Measurements from ENCODE around the gene NRIP1. TPM values are rescaled to one million over a fixed set of nuclear protein-coding genes. Genes with fewer than 3 reads are reported as not detected.

The NRIP1 gene
- total RNA-seq, 2 experiments from 2014 or later: 18.9 to 20.1 TPM

DNA sequence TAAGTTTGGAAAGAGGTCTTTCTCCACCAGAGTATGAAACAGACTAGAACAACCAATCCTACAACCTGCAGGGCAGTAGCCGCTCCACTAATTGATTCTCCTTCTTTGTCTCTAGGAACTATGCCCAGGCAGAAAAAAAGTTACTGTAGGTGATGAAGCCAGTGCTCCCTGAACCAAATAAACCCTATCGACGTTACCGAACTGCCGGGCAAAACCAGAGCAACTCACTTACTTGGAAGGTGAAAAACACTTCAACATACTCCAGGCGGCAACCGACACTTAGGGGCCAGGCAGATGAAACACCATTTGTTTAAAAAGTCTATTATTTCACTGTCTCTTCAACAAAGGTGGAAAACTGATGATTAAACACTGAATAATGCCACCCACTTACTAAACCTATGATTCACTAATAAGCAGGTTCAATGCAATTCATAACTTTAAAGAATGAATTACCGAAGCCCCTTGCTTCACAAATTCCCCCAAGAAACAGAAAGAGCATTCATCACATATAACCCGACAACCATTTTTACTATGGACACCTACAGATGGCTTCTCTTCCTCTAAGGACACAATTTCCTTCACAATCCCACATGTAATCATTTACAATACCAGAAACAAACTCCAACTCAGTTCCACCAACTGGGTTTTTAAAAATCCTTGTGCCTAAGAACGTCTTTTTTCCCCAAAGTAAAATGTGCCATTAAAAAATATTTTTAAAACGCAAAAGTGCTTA is 1.6 kb downstream of the NRIP1 start:
- H3K4me1 Mint-ChIP-seq (ENCODE audit: low read depth): peaks cover 51% of the 10 kb centered on the region
- H3K4me3 Mint-ChIP-seq: peak overlapping the region; percentile 85
- POLR2A ChIA-PET: no interaction called here
- ATAC-seq (no peak), DNase-seq (peak; percentile 39)
- H3K36me3 Mint-ChIP-seq (ENCODE audit: low read depth): no peaks in the 10 kb centered on the region
- H3K27me3 Mint-ChIP-seq (ENCODE audit: low read depth): peaks cover 7% of the 10 kb centered on the region
- CTCF ChIA-PET: interaction anchor here (0.8 kb wide), 1 partner anchor 57 kb away, joined by 3 read pairs; no protein-coding TSS in a partner anchor
- no peaks in the 10 kb centered on the region for H3K9me3 Mint-ChIP-seq (ENCODE audit: insufficient read depth)
- peak overlapping the region; percentile 91 for H3K27ac Mint-ChIP-seq

DNA sequence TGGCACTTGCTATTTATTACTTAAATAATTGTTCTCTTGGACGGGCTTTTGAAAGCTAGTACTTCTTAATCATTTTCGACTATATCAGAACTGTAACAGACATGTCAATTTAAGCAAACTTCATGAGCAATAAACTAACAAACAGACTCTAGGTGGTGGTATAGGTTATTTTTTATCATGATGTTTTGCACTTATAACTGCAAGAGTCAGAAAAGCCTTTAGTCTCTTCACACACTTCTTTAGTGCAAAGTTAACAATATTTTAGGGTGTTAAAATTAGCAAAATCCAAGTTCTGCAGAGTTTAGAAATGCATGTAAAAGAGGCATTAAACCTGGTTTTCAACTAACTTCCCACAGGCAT is 2.2 kb downstream of the NRIP1 start:
- no peaks in the 10 kb centered on the region for H3K9me3 Mint-ChIP-seq (ENCODE audit: insufficient read depth)
- peak overlapping the region; percentile 91 for H3K27ac Mint-ChIP-seq
- H3K27me3 Mint-ChIP-seq (ENCODE audit: low read depth): peaks cover 3% of the 10 kb centered on the region
- DNase-seq: no peak
- H3K36me3 Mint-ChIP-seq (ENCODE audit: low read depth): no peaks in the 10 kb centered on the region
- POLR2A ChIA-PET: no interaction called here
- CTCF ChIA-PET: interaction anchor here (0.8 kb wide), 1 partner anchor 56 kb away, joined by 3 read pairs; no protein-coding TSS in a partner anchor
- peaks cover 57% of the 10 kb centered on the region for H3K4me1 Mint-ChIP-seq (ENCODE audit: low read depth)
- ATAC-seq: no peak
- H3K4me3 Mint-ChIP-seq: peak overlapping the region; percentile 85

DNA sequence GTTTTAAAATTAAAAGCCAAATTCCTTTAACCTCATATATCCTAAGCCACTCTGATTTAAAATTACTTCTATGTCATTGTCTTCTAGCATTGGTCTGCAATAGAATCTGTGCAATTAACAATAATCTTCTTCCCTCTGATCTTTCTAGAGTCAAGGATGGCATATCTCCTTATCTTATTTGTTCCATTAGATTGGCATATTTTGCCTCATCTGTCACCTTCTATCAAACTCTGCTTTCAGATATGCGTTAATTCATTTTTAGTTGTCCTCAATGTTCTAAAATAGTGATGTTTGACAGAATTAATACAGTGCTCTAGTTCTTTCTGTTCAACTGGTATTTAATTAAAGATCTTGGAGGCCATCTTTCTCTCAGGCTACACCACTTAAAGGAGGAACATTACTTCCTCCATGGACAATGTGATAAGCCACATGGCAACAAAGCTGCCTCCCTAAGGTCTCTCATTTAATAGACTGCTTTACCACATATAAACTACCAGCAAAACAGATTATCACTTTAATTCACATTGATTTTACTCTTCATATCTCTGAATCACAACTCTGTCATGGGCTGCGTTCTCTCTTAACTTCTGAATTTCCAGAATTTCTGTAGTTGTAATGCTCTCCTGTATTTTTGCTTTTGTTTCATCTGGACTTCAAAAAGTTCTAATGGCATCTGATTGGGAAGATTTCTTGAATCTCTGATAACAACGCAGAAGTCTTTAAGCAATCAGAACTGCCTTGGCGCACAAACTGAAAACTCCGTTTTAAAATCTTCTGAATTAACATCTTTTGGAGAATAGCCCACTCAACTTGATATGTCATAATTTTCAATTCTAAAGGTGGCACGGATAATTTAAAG is 2.8 kb downstream of the NRIP1 start:
- ChIA-PET CTCF (interaction anchor here (0.8 kb wide), 1 partner anchor 55 kb away, joined by 3 read pairs; no protein-coding TSS in a partner anchor), POLR2A (no interaction called here)
- Mint-ChIP-seq H3K4me3 (peak overlapping the region; percentile 85), H3K36me3 (ENCODE audit: low read depth) (no peaks in the 10 kb centered on the region), H3K4me1 (ENCODE audit: low read depth) (peaks cover 63% of the 10 kb centered on the region), H3K9me3 (ENCODE audit: insufficient read depth) (no peaks in the 10 kb centered on the region), H3K27me3 (ENCODE audit: low read depth) (peaks cover under 1% of the 10 kb centered on the region), H3K27ac (peak overlapping the region; percentile 17)
- DNase-seq (no peak), ATAC-seq (no peak)

DNA sequence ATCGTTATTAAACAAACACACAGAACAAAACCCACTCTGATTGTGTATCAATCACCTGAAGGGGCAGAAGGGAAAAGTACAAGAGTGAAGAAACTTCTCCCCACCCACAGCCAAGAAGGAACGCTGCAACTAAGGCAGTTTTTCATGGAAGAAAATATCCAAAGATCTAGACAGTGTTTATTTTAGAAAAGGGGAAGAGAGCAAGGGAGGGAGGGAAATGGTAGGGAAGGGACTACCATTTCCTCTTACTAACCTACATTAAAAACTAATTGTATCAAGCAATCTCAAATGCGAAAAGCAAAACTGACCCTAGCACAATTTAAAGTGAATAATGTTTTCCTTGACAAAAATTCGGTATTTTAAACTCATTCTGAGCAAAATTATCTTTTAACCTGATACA is 3.5 kb downstream of the NRIP1 start:
- no peaks in the 10 kb centered on the region for H3K27me3 Mint-ChIP-seq (ENCODE audit: low read depth)
- peaks cover 67% of the 10 kb centered on the region for H3K4me1 Mint-ChIP-seq (ENCODE audit: low read depth)
- H3K9me3 Mint-ChIP-seq (ENCODE audit: insufficient read depth): no peaks in the 10 kb centered on the region
- ChIA-PET CTCF (no interaction called here), POLR2A (no interaction called here)
- DNase-seq (no peak), ATAC-seq (no peak)
- H3K27ac Mint-ChIP-seq: no peak overlapping the region
- H3K36me3 Mint-ChIP-seq (ENCODE audit: low read depth): no peaks in the 10 kb centered on the region
- no peak overlapping the region for H3K4me3 Mint-ChIP-seq

DNA sequence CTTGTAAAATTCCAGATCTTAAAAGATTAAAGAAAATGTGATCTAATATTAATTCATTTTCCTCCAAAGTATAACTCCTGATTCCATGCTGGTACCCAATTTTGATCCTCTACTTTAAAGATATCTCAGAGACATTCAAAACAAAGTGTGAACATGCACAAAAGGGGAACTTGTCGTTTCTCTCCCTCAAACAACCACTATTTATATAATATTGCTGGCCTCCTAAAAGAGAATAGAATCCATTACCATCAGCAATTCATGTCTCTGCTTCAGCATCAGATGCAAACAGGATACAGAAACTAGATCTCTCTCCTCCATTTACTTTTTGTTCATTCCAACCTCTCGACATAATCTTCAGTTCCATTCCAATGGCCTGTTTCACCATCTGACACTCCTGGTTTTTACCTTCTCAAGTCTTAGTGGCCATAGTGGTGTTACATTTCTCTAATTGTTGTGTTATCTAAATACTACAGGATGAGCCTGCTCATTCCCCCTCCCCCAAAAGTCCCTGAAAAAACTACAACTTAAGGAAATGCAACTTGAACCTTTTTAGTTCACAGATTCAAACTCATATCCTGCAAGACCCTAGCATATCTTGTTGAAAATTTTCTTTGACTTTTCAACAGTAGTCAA is 4.1 kb downstream of the NRIP1 start:
- no peaks in the 10 kb centered on the region for H3K36me3 Mint-ChIP-seq (ENCODE audit: low read depth)
- H3K9me3 Mint-ChIP-seq (ENCODE audit: insufficient read depth): no peaks in the 10 kb centered on the region
- no peaks in the 10 kb centered on the region for H3K27me3 Mint-ChIP-seq (ENCODE audit: low read depth)
- ATAC-seq (no peak), DNase-seq (no peak)
- H3K27ac Mint-ChIP-seq: no peak overlapping the region
- ChIA-PET CTCF (no interaction called here), POLR2A (no interaction called here)
- H3K4me3 Mint-ChIP-seq: no peak overlapping the region
- peaks cover 71% of the 10 kb centered on the region for H3K4me1 Mint-ChIP-seq (ENCODE audit: low read depth)

DNA sequence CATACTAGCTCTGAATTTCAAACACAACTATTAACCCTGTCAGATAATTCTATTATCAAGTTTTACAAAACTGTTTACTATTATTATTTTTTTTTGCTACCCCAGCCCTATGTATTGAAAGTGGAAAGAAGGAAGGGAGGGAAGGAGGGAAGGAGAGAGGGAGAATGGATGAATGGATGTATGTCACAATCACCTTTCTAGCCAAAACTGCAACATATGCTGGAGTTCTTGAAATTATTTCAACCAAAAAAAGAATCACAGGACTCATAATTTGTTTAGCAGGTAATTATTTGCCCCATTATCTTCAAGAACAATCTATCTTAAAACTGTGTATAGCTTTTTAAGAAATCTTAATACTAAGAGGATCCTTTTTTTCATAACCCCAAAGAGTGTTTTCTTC is 5.4 kb downstream of the NRIP1 start:
- ChIA-PET POLR2A (interaction anchor here (0.7 kb wide), 1 partner anchor 675 kb away, joined by 3 read pairs; no protein-coding TSS in a partner anchor), CTCF (interaction anchor here (0.6 to 1.2 kb wide), 6 partner anchors 11 to 493 kb away, joined by 3 to 5 read pairs (median 4); no protein-coding TSS in a partner anchor)
- Mint-ChIP-seq H3K4me1 (ENCODE audit: low read depth) (peaks cover 81% of the 10 kb centered on the region), H3K27me3 (ENCODE audit: low read depth) (no peaks in the 10 kb centered on the region), H3K4me3 (peak overlapping the region; percentile 56), H3K9me3 (ENCODE audit: insufficient read depth) (no peaks in the 10 kb centered on the region), H3K36me3 (ENCODE audit: low read depth) (no peaks in the 10 kb centered on the region), H3K27ac (no peak overlapping the region)
- ATAC-seq (no peak), DNase-seq (no peak)

DNA sequence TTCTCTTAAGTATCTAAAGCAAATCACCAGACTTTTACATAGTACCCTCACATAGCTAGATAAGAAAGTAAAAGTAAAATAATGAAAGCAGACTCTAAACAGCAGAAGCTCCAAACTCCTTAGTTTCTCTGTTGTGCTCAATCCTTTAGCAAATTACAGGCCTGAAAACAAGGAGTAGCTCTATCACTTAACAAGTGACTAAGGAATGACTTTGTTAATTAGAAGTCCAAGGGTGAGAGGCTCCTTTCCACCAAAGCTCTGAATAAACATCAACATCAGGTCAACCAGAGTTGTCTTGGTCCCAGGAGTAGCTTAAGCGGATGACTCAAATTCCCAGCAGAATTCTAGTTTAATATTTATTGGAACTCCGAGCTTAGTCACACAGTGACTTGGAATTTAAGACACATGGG is 5.9 kb downstream of the NRIP1 start:
- no peak for DNase-seq
- peak overlapping the region; percentile 64 for H3K27ac Mint-ChIP-seq
- H3K4me3 Mint-ChIP-seq: peak overlapping the region; percentile 56
- ChIA-PET CTCF (interaction anchor here (0.6 to 1.2 kb wide), 6 partner anchors 11 to 494 kb away, joined by 3 to 5 read pairs (median 4); no protein-coding TSS in a partner anchor), POLR2A (interaction anchor here (0.7 kb wide), 1 partner anchor 675 kb away, joined by 3 read pairs; no protein-coding TSS in a partner anchor)
- peaks cover 87% of the 10 kb centered on the region for H3K4me1 Mint-ChIP-seq (ENCODE audit: low read depth)
- H3K36me3 Mint-ChIP-seq (ENCODE audit: low read depth): no peaks in the 10 kb centered on the region
- H3K27me3 Mint-ChIP-seq (ENCODE audit: low read depth): no peaks in the 10 kb centered on the region
- peak; percentile 47 for ATAC-seq
- H3K9me3 Mint-ChIP-seq (ENCODE audit: insufficient read depth): no peaks in the 10 kb centered on the region

DNA sequence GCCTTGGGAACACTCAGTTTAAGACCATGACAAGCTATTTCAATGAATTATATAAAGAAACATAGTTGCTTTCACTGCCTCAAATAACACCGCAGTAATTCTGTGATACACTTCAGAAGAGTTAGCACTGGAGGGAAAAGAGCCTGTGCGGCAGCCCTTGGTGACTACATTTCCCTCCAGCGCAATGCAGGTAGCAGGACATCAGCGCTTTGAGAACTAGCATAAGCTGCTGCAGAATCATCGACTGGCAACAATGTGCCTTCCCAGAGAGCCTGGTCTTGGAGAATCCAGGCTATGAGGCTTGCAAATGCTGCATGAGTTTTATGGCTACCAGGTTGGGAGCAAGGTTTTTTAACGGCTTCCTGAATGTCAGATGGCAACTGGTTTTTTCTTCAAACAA is 7.5 kb downstream of the NRIP1 start:
- POLR2A ChIA-PET: interaction anchor here (4.2 kb wide), 1 partner anchor 8 kb away, joined by 28 read pairs; the partner anchor contains the start of gene NRIP1
- DNase-seq (no peak), ATAC-seq (peak; percentile 50)
- Mint-ChIP-seq H3K9me3 (ENCODE audit: insufficient read depth) (no peaks in the 10 kb centered on the region), H3K4me3 (peak overlapping the region; percentile 54), H3K27me3 (ENCODE audit: low read depth) (no peaks in the 10 kb centered on the region), H3K27ac (peak overlapping the region; percentile 23), H3K4me1 (ENCODE audit: low read depth) (peaks cover 83% of the 10 kb centered on the region), H3K36me3 (ENCODE audit: low read depth) (no peaks in the 10 kb centered on the region)
- CTCF ChIA-PET: interaction anchor here (0.9 kb wide), 1 partner anchor 8 kb away, joined by 3 read pairs; the partner anchor contains the start of gene NRIP1

DNA sequence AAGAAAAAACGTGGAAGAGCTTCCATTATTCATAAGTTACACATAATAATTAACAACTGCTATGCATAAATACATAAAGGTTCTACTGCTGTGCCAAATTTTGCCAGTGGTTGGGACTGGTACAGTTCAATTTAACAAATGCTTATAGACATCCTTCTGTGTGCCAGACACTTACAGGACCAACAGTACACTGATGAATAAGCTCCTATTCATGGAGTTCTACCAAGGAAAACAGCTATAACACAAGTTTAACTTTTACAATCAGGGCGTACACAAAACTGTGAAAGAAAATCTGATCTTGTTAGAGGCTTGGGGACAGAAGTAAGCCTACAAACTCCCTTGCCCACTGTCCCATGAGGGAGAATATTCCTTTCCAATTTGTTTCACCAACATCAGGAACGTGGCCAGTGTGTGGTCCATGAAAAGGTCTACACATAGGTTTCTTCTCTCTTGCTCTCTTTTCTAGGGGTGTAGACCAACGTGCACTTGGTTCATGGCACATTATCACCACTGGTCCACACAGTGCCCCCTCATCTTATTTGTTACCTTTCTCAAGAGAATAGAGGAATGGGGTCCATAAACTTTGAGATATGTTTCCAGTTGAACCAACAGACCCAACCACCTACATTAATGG is 10.1 kb downstream of the NRIP1 start:
- Mint-ChIP-seq H3K9me3 (ENCODE audit: insufficient read depth) (no peaks in the 10 kb centered on the region), H3K36me3 (ENCODE audit: low read depth) (no peaks in the 10 kb centered on the region), H3K4me3 (no peak overlapping the region), H3K27ac (no peak overlapping the region), H3K27me3 (ENCODE audit: low read depth) (no peaks in the 10 kb centered on the region), H3K4me1 (ENCODE audit: low read depth) (peaks cover 81% of the 10 kb centered on the region)
- ChIA-PET POLR2A (interaction anchor here (4.2 kb wide), 1 partner anchor 11 kb away, joined by 28 read pairs; the partner anchor contains the start of gene NRIP1), CTCF (no interaction called here)
- ATAC-seq (no peak), DNase-seq (no peak)

DNA sequence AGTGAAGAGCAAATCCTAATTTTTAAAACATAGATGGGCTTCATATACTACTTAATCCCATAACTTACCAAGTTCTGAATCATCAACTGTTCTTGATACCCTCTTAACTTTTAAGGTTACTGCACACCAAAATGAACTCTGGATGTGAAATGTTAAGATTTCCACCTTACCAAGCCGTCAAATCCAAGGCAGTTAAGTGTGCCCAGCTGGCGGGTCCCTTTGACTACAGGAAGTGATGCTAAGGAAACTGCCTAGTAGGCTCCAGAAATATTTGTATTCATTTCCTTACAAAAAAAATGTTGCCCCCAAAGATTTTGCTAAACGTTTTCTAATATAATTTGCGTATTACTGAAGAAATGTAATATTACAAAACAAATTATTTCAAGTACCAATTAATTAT is 10.7 kb downstream of the NRIP1 start:
- peaks cover 78% of the 10 kb centered on the region for H3K4me1 Mint-ChIP-seq (ENCODE audit: low read depth)
- POLR2A ChIA-PET: interaction anchor here (4.2 kb wide), 1 partner anchor 11 kb away, joined by 28 read pairs; the partner anchor contains the start of gene NRIP1
- DNase-seq (no peak), ATAC-seq (no peak)
- H3K4me3 Mint-ChIP-seq: no peak overlapping the region
- no peak overlapping the region for H3K27ac Mint-ChIP-seq
- no peaks in the 10 kb centered on the region for H3K9me3 Mint-ChIP-seq (ENCODE audit: insufficient read depth)
- H3K27me3 Mint-ChIP-seq (ENCODE audit: low read depth): no peaks in the 10 kb centered on the region
- CTCF ChIA-PET: no interaction called here
- no peaks in the 10 kb centered on the region for H3K36me3 Mint-ChIP-seq (ENCODE audit: low read depth)

DNA sequence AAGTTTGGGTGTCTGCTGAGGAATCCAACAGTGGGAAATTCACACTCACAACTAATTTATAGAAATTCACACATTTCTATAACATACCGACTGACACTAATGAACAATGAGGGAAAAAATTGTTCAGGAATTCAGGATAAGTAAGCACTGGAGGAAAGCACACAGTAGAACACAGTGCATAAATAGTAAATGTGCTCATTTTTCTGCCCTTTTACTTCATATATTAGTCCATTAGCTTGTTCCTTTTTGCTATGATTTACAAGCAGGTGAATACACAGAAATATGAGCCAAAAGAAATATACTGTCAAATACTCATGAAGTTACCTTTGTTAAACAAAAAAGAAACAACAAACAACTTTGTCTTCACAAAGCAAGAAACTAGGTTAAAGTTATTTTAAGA is 11.3 kb downstream of the NRIP1 start:
- no peaks in the 10 kb centered on the region for H3K36me3 Mint-ChIP-seq (ENCODE audit: low read depth)
- H3K27me3 Mint-ChIP-seq (ENCODE audit: low read depth): no peaks in the 10 kb centered on the region
- ChIA-PET POLR2A (interaction anchor here (4.2 to 4.7 kb wide), 2 partner anchors 12 kb away, joined by 28 to 40 read pairs; partner anchors contain the start of gene NRIP1), CTCF (no interaction called here)
- no peak for DNase-seq
- peaks cover 74% of the 10 kb centered on the region for H3K4me1 Mint-ChIP-seq (ENCODE audit: low read depth)
- H3K4me3 Mint-ChIP-seq: no peak overlapping the region
- no peak overlapping the region for H3K27ac Mint-ChIP-seq
- H3K9me3 Mint-ChIP-seq (ENCODE audit: insufficient read depth): no peaks in the 10 kb centered on the region
- ATAC-seq: no peak
